ENCODE measurements around the gene PRMT2.
A peak's percentile ranks its signal among the peaks of the same experiment; 100 is the strongest.

The PRMT2 gene

DNA sequence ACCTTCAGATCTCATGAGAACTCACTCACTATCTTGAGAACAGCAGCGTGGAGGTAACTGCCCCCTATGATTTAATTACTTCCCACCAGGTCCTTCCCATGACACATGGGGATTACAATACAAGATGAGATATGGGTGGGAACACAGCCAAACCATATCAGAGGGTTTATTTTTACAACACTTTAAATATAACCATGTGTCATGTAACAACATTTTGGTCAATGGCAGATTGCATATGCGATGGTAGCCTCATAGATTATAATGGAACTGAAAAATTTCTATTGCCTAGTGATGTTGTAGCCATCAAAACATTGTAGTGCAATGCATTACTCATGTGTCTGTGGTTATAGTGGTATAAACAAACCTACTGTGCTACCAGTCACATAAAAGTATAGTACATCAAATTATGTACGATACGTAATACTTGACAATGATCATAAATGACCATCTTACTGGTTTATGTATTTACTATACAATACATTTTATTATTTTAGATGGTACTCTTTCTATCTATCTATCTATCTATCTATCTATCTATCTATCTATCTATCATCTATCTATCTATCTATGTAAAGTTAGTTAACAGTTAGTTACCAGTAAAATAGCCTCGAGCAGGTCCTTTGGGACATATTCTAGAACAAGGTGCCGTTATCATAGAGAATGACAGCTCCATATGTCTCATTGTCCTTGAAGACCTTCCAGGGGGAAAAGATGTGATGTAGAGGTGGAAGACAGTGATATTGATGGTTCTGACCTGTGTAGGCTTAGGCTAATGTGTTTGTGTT is 18.0 kb upstream of the PRMT2 start:
- no peak overlapping the region for H3K4me3 ChIP-seq (ENCODE audit: low read length)
- TF ChIP-seq, protein P1, sequence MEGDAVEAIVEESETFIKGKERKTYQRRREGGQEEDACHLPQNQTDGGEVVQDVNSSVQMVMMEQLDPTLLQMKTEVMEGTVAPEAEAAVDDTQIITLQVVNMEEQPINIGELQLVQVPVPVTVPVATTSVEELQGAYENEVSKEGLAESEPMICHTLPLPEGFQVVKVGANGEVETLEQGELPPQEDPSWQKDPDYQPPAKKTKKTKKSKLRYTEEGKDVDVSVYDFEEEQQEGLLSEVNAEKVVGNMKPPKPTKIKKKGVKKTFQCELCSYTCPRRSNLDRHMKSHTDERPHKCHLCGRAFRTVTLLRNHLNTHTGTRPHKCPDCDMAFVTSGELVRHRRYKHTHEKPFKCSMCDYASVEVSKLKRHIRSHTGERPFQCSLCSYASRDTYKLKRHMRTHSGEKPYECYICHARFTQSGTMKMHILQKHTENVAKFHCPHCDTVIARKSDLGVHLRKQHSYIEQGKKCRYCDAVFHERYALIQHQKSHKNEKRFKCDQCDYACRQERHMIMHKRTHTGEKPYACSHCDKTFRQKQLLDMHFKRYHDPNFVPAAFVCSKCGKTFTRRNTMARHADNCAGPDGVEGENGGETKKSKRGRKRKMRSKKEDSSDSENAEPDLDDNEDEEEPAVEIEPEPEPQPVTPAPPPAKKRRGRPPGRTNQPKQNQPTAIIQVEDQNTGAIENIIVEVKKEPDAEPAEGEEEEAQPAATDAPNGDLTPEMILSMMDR (conservative IDR thresholded peaks at IDR 0.05; ENCODE audit: low read length), result no peak
- peak; percentile 38 for DNase-seq (ENCODE audit: low read depth)

DNA sequence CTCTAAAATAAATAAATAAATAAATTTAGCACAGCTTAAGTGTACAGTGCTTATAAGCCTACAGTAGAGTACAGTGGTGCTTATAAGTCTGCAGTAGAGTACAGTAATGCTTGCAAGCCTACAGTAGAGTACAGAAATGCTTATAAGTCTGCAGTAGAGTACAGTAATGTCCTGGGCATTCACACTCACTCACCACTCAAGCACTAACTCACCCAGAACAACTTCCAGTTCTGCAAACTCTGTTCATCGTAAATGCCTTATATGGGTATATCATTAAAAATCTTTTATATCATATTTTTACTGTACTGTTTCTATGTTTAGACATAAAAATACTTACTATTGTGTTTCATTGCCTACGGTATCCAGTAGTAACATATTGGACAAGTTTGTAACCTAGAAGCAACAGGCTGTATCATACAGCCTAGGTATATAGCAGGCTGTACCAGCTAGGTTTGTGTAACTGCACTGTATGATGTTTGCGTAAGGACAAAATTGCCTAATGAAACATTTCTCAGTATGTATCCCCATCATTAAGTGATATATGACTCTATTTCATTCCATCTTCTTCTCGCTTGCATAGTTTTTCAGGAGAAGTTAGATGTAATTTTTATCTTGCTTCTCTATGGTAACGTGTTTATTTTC is 16.6 kb upstream of the PRMT2 start:
- no peak for DNase-seq (ENCODE audit: low read depth)
- TF ChIP-seq, protein P1 (conservative IDR thresholded peaks at IDR 0.05; ENCODE audit: low read length), result no peak
- no peak overlapping the region for H3K4me3 ChIP-seq (ENCODE audit: low read length)

DNA sequence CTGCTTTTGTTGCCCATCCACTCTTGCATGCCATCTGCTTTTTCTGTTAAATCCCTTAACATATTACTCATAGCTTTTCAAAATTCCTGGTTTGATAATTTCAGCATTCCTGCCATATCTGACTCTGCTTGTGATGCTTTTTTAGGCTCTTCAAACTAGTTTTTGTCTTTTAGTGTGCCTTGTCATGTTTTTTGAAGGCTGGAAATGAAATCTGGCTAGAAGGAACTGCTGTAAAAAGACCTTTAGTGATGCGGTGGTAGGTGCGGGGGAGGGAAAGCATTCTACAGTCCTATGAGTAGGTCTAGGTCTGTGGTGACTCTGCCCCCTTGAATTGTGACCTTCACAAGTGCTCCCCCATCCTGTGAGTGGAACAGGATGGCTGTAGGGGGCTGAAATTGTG is 15.6 kb upstream of the PRMT2 start:
- TF ChIP-seq, protein P1 (conservative IDR thresholded peaks at IDR 0.05; ENCODE audit: low read length), result no peak
- peak; percentile 25 for DNase-seq (ENCODE audit: low read depth)
- no peak overlapping the region for H3K4me3 ChIP-seq (ENCODE audit: low read length)

DNA sequence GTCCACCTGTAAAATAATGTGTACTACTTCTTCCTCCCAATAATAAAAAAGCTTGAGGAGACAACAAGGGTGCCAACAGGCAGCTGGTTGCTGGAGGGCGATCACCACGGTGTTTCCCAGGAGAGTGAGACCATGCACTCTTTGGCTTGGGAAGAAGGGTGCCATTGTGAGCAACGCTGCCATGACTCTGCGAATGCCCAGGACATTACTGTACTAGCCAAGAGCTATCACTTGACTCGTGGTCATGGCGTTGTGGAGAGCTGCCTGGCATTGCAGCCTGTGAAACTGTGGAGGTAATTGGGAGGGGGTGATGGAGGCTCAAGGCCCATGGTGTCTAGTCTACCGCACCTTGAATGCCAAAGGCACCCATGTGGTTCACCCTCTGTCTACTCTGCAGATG is 14.6 kb upstream of the PRMT2 start:
- TF ChIP-seq, protein P1 (conservative IDR thresholded peaks at IDR 0.05; ENCODE audit: low read length), result no peak
- no peak overlapping the region for H3K4me3 ChIP-seq (ENCODE audit: low read length)
- DNase-seq (ENCODE audit: low read depth), result no peak

DNA sequence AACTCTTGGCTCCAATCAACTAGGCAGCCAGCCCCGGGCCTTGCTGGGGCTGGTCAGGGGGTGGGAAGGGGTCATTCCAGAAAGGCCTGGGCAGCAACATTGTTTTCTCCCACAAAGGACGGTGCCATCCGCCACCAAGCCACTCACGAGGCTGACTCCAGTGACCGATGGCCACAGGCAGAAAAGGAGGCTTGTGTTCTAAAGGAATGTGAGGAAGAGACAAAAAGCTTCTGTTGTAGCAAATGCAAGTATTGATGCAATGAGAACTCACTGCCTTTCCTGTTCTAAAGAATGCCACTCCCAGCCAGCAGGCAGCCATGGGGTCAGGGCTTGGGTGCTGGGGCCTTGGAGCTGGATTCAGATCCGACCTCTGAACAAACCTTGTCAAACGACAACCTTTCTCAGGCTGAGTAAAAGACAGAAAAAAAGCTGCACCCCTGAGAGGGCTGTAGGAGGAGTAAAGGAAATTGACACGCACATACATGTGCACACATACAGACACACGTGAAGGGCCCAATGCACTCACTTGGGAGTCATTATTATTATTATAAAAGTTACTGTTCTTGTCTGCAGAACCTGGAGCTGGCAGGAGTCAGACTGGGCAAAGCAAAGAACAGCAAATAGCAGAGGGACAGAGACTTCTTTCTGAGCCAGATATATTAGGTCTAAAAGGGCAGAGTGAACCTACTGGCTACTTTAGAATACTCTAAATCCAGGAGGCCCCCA is 13.9 kb upstream of the PRMT2 start:
- no peak for DNase-seq (ENCODE audit: low read depth)
- TF ChIP-seq, protein P1 (conservative IDR thresholded peaks at IDR 0.05; ENCODE audit: low read length), result no peak
- H3K4me3 ChIP-seq (ENCODE audit: low read length), result no peak overlapping the region

DNA sequence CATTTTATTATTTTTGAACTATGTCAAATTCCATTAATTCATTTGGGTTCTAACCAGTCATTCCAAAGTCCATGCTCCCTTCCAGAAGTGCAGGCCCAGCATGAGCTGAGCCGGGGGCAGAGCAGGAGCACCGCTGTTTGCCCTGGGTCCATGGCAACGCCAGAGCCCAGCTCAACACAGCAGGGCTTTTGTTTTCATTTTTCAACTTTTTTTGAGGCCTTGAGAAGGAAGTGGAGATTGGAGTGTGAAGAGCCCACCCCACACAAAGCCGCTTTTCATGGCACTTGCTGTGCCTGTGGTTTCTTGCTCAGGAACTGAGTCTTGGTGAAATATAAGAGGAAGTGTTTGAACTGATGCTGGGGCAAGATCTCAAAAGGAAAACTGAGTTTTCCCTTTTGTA is 13.2 kb upstream of the PRMT2 start:
- no peak overlapping the region for H3K4me3 ChIP-seq (ENCODE audit: low read length)
- no peak for DNase-seq (ENCODE audit: low read depth)
- TF ChIP-seq, protein P1 (conservative IDR thresholded peaks at IDR 0.05; ENCODE audit: low read length), result no peak

Data from AG10803 (cell line).